Measurements from ENCODE around the gene MACROD1.
A peak's percentile ranks its signal among the peaks of the same experiment; 100 is the strongest.

The MACROD1 gene

GRCh38 chr11:64138398-64138797 lies 27.5 kb downstream of the MACROD1 start:
- H3K4me3 ChIP-seq (ENCODE audit: low read depth, low read length) = no peak overlapping the region
- no peak overlapping the region for H3K27ac ChIP-seq (ENCODE audit: low read depth, low read length)
- H3K4me1 ChIP-seq (ENCODE audit: control insufficient read depth, insufficient read depth, low read length) = no peaks in the 10 kb centered on the region
- no peak overlapping the region for H3K9ac ChIP-seq (ENCODE audit: low read depth, low read length)
- no peaks in the 10 kb centered on the region for H3K9me3 ChIP-seq (ENCODE audit: control insufficient read depth, insufficient read depth, low read length)
- no peaks in the 10 kb centered on the region for H3K36me3 ChIP-seq (ENCODE audit: control insufficient read depth, insufficient read depth, low read length)
- H3K27me3 ChIP-seq (ENCODE audit: control insufficient read depth, insufficient read depth, low read length) = no peaks in the 10 kb centered on the region

GRCh38 chr11:64136765-64137441 lies 29.0 kb downstream of the MACROD1 start:
- Histone ChIP-seq H3K27me3 (ENCODE audit: control insufficient read depth, insufficient read depth, low read length) (no peaks in the 10 kb centered on the region; the same call in 1 of the 2 replicates), H3K4me3 (ENCODE audit: low read depth, low read length) (no peak overlapping the region), H3K9ac (ENCODE audit: low read depth, low read length) (no peak overlapping the region), H3K27ac (ENCODE audit: low read depth, low read length) (no peak overlapping the region), H3K36me3 (ENCODE audit: control insufficient read depth, insufficient read depth, low read length) (no peaks in the 10 kb centered on the region), H3K9me3 (ENCODE audit: control insufficient read depth, insufficient read depth, low read length) (no peaks in the 10 kb centered on the region), H3K4me1 (ENCODE audit: control insufficient read depth, insufficient read depth, low read length) (no peaks in the 10 kb centered on the region; the same call in 1 of the 2 replicates)

- H3K36me3 ChIP-seq (ENCODE audit: control insufficient read depth, insufficient read depth, low read length) = no peaks in the 10 kb centered on the region
- H3K9me3 ChIP-seq (ENCODE audit: control insufficient read depth, insufficient read depth, low read length) = no peaks in the 10 kb centered on the region
- no peak overlapping the region for H3K4me3 ChIP-seq (ENCODE audit: low read depth, low read length)
- H3K27me3 ChIP-seq (ENCODE audit: control insufficient read depth, insufficient read depth, low read length) = no peaks in the 10 kb centered on the region; the same call in 1 of the 2 replicates
- no peak overlapping the region for H3K27ac ChIP-seq (ENCODE audit: low read depth, low read length)
- peaks cover 1% of the 10 kb centered on the region; the same call in 1 of the 2 replicates for H3K4me1 ChIP-seq (ENCODE audit: control insufficient read depth, insufficient read depth, low read length)
- no peak overlapping the region for H3K9ac ChIP-seq (ENCODE audit: low read depth, low read length)
Observed at GRCh38 chr11:64135711-64136110, 30.2 kb downstream of the MACROD1 start.

DNA sequence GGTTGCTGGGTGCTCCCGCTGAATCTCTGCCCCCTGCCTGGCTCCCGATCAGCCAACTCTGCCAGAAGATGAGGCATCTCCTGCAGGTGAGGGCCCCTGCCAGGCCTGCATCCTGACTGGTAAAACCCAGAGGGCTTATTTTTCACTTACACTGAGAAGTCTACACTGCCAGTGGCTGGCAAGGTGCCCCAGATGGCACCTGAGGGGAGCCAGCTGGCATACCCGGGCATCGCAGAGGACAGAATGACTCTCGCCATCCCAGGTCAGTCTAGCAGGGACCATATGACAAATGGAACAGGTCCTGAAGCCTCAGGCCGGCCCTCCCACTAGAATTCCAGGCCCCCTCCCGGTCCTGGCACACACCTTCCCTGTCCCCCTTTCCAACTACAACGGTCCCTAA lies 30.9 kb downstream of the MACROD1 start:
- H3K27ac ChIP-seq (ENCODE audit: low read depth, low read length) = no peak overlapping the region
- H3K36me3 ChIP-seq (ENCODE audit: control insufficient read depth, insufficient read depth, low read length) = no peaks in the 10 kb centered on the region
- H3K27me3 ChIP-seq (ENCODE audit: control insufficient read depth, insufficient read depth, low read length) = no peaks in the 10 kb centered on the region; the same call in 1 of the 2 replicates
- H3K9me3 ChIP-seq (ENCODE audit: control insufficient read depth, insufficient read depth, low read length) = no peaks in the 10 kb centered on the region
- no peak overlapping the region for H3K9ac ChIP-seq (ENCODE audit: low read depth, low read length)
- peaks cover 6% of the 10 kb centered on the region; the same call in 1 of the 2 replicates for H3K4me1 ChIP-seq (ENCODE audit: control insufficient read depth, insufficient read depth, low read length)
- H3K4me3 ChIP-seq (ENCODE audit: low read depth, low read length) = no peak overlapping the region

GRCh38 chr11:64132982-64133705 lies 32.8 kb downstream of the MACROD1 start:
- H3K27ac ChIP-seq (ENCODE audit: low read depth, low read length) = no peak overlapping the region
- H3K9me3 ChIP-seq (ENCODE audit: control insufficient read depth, insufficient read depth, low read length) = no peaks in the 10 kb centered on the region
- H3K4me1 ChIP-seq (ENCODE audit: control insufficient read depth, insufficient read depth, low read length) = peaks cover 8% of the 10 kb centered on the region; the same call in 1 of the 2 replicates
- no peaks in the 10 kb centered on the region for H3K36me3 ChIP-seq (ENCODE audit: control insufficient read depth, insufficient read depth, low read length)
- H3K27me3 ChIP-seq (ENCODE audit: control insufficient read depth, insufficient read depth, low read length) = no peaks in the 10 kb centered on the region; the same call in none of the 2 replicates
- no peak overlapping the region for H3K4me3 ChIP-seq (ENCODE audit: low read depth, low read length)
- H3K9ac ChIP-seq (ENCODE audit: low read depth, low read length) = no peak overlapping the region

- Histone ChIP-seq H3K9ac (ENCODE audit: low read depth, low read length) (no peak overlapping the region), H3K27ac (ENCODE audit: low read depth, low read length) (no peak overlapping the region), H3K27me3 (ENCODE audit: control insufficient read depth, insufficient read depth, low read length) (no peaks in the 10 kb centered on the region; the same call in none of the 2 replicates), H3K36me3 (ENCODE audit: control insufficient read depth, insufficient read depth, low read length) (no peaks in the 10 kb centered on the region), H3K9me3 (ENCODE audit: control insufficient read depth, insufficient read depth, low read length) (no peaks in the 10 kb centered on the region), H3K4me1 (ENCODE audit: control insufficient read depth, insufficient read depth, low read length) (peaks cover 16% of the 10 kb centered on the region), H3K4me3 (ENCODE audit: low read depth, low read length) (no peak overlapping the region)
Observed at GRCh38 chr11:64132191-64132771, 33.6 kb downstream of the MACROD1 start.

DNA sequence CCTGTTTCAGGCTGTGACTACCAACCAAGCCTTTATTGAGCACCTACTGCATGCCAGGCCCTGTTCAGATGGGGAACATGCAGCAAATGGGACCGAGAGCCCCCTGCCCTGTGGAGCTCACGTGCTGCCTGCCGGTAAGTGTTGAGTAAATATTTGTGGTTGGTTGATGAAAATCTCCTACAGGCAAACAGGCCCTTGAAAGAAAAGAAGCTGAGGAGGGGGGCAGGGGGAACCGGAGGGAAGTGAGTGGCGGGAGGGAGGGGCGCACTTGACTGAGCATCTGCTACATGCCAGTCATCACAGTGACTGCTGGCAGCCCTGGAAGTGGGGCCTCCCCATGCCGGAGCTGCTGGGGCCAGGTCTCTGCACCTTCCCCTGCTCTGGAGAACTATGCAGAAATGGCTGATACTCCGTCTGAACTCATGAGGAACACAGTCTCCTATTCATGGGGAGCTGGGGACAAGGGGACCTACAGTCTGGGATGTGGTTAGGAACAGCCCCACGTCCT lies 34.2 kb downstream of the MACROD1 start:
- no peaks in the 10 kb centered on the region; the same call in none of the 2 replicates for H3K27me3 ChIP-seq (ENCODE audit: control insufficient read depth, insufficient read depth, low read length)
- H3K36me3 ChIP-seq (ENCODE audit: control insufficient read depth, insufficient read depth, low read length) = no peaks in the 10 kb centered on the region
- H3K4me3 ChIP-seq (ENCODE audit: low read depth, low read length) = no peak overlapping the region
- H3K9me3 ChIP-seq (ENCODE audit: control insufficient read depth, insufficient read depth, low read length) = no peaks in the 10 kb centered on the region
- H3K27ac ChIP-seq (ENCODE audit: low read depth, low read length) = peak overlapping the region; percentile 8
- H3K4me1 ChIP-seq (ENCODE audit: control insufficient read depth, insufficient read depth, low read length) = peaks cover 16% of the 10 kb centered on the region
- no peak overlapping the region for H3K9ac ChIP-seq (ENCODE audit: low read depth, low read length)

GRCh38 chr11:64130618-64131017 lies 35.3 kb downstream of the MACROD1 start:
- Histone ChIP-seq H3K4me1 (ENCODE audit: control insufficient read depth, insufficient read depth, low read length) (peaks cover 16% of the 10 kb centered on the region), H3K4me3 (ENCODE audit: low read depth, low read length) (no peak overlapping the region), H3K9ac (ENCODE audit: low read depth, low read length) (no peak overlapping the region), H3K27me3 (ENCODE audit: control insufficient read depth, insufficient read depth, low read length) (no peaks in the 10 kb centered on the region; the same call in none of the 2 replicates), H3K27ac (ENCODE audit: low read depth, low read length) (no peak overlapping the region), H3K36me3 (ENCODE audit: control insufficient read depth, insufficient read depth, low read length) (no peaks in the 10 kb centered on the region), H3K9me3 (ENCODE audit: control insufficient read depth, insufficient read depth, low read length) (no peaks in the 10 kb centered on the region)

GRCh38 chr11:64129403-64129802 lies 36.5 kb downstream of the MACROD1 start:
- H3K9me3 ChIP-seq (ENCODE audit: control insufficient read depth, insufficient read depth, low read length) = no peaks in the 10 kb centered on the region
- H3K4me3 ChIP-seq (ENCODE audit: low read depth, low read length) = no peak overlapping the region
- H3K27me3 ChIP-seq (ENCODE audit: control insufficient read depth, insufficient read depth, low read length) = no peaks in the 10 kb centered on the region; the same call in none of the 2 replicates
- H3K4me1 ChIP-seq (ENCODE audit: control insufficient read depth, insufficient read depth, low read length) = peaks cover 16% of the 10 kb centered on the region
- H3K9ac ChIP-seq (ENCODE audit: low read depth, low read length) = no peak overlapping the region
- no peaks in the 10 kb centered on the region for H3K36me3 ChIP-seq (ENCODE audit: control insufficient read depth, insufficient read depth, low read length)
- H3K27ac ChIP-seq (ENCODE audit: low read depth, low read length) = no peak overlapping the region

DNA sequence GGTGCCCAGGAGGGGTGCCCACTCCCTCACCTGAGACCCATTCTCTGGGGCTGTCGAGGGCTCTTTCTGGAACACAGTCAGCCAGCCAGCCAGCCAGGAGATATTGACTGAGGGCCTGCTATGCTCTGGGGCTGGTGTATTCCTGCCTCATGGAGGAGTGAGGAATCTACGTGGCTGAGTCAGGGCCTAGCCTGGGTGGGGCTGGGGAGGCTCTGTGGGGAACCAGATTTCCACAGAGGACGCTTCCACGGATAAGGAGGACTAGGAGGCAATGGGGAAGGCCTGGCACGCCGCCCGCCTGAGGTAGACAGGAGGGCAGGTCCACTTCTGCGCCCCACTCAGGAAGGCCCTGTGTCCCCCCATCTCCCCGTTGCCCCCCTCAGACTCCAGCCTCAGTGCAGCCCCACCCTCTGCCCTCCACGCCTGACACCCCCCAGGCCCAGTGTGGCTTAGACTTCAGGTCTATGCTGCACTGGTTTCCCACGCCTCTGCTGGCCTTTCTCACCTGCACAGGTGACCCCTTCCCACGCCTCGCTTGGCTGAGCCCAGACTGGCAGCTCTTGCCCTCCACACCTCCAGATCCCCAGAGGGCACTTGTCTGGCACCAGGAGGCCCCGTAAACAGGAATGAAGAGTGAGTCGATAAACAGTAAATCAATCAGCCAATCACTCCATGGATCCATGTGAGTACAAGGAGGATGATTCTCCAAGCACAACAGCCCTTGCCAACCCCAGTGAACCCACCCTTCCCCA lies 37.5 kb downstream of the MACROD1 start:
- Histone ChIP-seq H3K9me3 (ENCODE audit: control insufficient read depth, insufficient read depth, low read length) (no peaks in the 10 kb centered on the region), H3K27ac (ENCODE audit: low read depth, low read length) (peak overlapping the region; percentile 32), H3K36me3 (ENCODE audit: control insufficient read depth, insufficient read depth, low read length) (no peaks in the 10 kb centered on the region), H3K27me3 (ENCODE audit: control insufficient read depth, insufficient read depth, low read length) (no peaks in the 10 kb centered on the region; the same call in none of the 2 replicates), H3K9ac (ENCODE audit: low read depth, low read length) (no peak overlapping the region), H3K4me3 (ENCODE audit: low read depth, low read length) (no peak overlapping the region), H3K4me1 (ENCODE audit: control insufficient read depth, insufficient read depth, low read length) (peaks cover 16% of the 10 kb centered on the region)
